ENCODE measurements around the gene PPME1.

DNA sequence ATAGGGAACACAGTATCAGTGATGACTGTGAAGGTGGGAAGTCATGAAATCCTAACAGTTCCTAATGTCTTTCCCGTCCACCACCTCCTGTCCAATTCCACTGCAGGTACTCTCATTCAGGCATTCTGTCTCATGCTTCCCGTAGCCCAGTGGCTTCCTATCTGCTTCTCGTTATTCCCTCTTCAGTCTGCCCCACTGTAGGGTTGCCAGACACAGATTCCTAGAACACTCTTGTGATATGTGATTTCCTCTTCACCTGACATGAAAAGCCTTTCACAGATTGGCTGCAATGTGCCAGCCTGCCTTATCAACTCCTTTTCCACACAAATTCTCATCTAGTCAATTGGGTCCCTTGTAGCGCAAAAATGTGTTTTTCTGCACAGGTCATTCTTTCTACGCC is 49.3 kb upstream of the PPME1 start:
- TF ChIP-seq EZH2 (IDR thresholded peaks at IDR 0.05; ENCODE audit: borderline replicate concordance, low read depth, low read length, poor library complexity, severe bottlenecking): no peak
- TF ChIP-seq, protein P1, sequence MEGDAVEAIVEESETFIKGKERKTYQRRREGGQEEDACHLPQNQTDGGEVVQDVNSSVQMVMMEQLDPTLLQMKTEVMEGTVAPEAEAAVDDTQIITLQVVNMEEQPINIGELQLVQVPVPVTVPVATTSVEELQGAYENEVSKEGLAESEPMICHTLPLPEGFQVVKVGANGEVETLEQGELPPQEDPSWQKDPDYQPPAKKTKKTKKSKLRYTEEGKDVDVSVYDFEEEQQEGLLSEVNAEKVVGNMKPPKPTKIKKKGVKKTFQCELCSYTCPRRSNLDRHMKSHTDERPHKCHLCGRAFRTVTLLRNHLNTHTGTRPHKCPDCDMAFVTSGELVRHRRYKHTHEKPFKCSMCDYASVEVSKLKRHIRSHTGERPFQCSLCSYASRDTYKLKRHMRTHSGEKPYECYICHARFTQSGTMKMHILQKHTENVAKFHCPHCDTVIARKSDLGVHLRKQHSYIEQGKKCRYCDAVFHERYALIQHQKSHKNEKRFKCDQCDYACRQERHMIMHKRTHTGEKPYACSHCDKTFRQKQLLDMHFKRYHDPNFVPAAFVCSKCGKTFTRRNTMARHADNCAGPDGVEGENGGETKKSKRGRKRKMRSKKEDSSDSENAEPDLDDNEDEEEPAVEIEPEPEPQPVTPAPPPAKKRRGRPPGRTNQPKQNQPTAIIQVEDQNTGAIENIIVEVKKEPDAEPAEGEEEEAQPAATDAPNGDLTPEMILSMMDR (conservative IDR thresholded peaks at IDR 0.05; ENCODE audit: low read depth, low read length): no peak

Data from A673 (cell line).